Mammary epithelial cell (primary cell): ENCODE measurements around the gene ZFAND3.

Experiments
- CTCF ChIP-seq, 2 donors: IDR thresholded peaks in 1 of 2; conservative IDR thresholded peaks in 1 of 2; 2 replicates each; pipeline ENCODE4 v1.5.1; 2011 to 2012; ENCODE audit warnings: inconsistent platforms in 2 of 2, low read length in 2 of 2, mild to moderate bottlenecking in 2 of 2, control low read depth in 1 of 2, low read depth in 1 of 2; ENCODE audit not compliant: insufficient read depth in 1 of 2; ENCODE audit errors: extremely low read depth in 1 of 2
- EZH2 ChIP-seq: IDR thresholded peaks from 2 replicates; pipeline ENCODE4 v1.6.1; 2012; ENCODE audit warnings: low read length, inconsistent platforms, borderline replicate concordance

- TF ChIP-seq CTCF (conservative IDR thresholded peaks at IDR 0.05 in 1 of 2, IDR thresholded peaks at IDR 0.05 in 1 of 2; ENCODE audit: extremely low read depth in 1 of 2, insufficient read depth in 1 of 2, low read depth in 1 of 2, low read length in 2 of 2) (no peak), EZH2 (no peak)
These were observed 359.0 kb downstream of the ZFAND3 start for GRCh38 chr6:38178584-38178886.
